Measurements from ENCODE around the gene PITPNM3.

PITPNM3 gene

DNA sequence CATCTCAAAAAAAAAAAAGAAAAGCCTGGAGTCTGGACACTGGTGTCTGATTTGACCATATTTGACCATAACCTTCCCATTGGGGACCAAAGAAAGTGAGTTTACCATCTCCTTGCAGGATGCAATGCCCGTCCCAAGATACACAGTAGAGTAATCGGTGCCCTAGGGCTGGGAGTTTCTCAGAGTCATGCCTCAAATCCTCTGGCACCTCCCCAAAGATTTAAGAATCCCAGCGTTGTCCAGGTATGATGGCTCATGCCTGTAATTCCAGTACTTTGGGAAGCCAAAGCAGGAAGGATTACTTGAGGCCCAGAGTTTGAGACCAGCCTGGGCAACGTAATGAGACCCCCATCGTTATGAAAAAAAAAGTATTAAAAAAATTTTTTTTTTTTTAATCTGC is 5.0 kb downstream of the PITPNM3 start:
- no peak for DNase-seq

DNA sequence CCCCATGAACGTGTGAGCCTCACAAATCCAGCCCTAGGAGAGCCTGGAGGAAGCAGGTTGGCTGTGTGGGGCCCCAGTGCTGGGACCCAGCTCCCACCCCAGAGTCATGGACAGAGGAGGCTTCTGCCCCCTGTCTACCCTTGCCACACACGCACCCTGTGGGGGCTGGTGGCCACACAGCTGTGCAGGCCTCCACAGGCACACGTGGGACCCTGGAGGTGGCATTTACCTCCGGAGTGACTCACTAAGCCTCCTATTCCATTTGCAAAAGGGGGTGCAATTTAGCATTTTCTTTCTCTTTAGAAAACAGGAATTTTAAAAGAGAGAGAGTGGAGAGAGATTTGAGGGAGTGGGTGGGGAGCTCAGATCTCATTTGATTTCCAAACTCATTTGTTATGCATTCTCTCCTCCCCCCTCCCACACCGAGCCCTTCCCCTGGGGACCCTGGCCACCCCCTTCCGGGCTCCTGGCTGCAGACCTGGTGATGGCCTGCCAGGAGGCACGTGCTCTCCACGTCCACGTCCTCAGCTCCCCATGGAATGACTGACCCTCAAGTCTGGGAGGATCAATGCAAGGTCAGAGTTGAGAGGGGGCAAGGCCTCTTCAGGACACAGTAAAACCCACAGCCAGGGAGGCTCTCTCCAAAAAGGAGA is 6.8 kb downstream of the PITPNM3 start:
- no peak for DNase-seq

GRCh38 chr17:6548578-6549330 is 7.6 kb downstream of the PITPNM3 start:
- no peak for DNase-seq

DNA sequence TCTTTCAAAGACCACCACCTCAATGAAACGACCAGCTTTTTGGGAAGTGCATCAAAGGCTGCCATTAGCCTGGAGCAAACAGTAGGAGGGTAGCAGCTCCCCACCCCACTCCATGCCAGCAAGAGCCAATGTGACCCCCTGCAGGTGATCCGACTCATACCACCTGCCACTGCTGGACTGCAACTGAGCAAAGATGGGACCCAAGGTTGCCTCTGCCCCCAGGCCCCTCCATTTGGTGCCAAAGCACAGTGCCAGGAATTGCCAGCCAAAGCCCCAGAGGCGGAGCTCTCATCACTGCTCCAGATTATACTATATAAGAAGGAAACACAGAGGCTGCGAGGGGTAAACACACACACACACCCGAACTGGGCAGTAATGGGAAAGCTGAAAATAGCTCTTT is 8.3 kb downstream of the PITPNM3 start:
- DNase-seq: no peak

DNA sequence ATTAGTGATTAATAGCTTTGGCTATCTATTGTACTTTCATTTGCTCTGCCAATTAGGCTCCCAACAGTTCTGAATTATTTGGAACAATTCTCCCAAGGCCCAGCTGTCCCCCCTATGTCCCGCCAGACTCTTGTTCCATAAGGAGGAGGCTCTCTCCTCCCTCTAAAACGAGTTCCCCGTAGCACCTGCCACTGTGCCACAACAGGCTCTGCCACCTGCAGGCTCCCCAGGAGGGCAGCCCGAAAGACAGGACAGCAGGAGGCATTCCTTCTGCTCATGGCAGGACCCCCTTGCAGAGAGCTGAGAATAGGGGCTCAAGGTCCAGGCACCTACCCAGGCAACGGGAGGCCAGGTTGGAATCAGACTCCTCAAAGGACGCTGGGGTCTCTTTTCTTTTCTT is 9.0 kb downstream of the PITPNM3 start:
- DNase-seq: no peak

DNA sequence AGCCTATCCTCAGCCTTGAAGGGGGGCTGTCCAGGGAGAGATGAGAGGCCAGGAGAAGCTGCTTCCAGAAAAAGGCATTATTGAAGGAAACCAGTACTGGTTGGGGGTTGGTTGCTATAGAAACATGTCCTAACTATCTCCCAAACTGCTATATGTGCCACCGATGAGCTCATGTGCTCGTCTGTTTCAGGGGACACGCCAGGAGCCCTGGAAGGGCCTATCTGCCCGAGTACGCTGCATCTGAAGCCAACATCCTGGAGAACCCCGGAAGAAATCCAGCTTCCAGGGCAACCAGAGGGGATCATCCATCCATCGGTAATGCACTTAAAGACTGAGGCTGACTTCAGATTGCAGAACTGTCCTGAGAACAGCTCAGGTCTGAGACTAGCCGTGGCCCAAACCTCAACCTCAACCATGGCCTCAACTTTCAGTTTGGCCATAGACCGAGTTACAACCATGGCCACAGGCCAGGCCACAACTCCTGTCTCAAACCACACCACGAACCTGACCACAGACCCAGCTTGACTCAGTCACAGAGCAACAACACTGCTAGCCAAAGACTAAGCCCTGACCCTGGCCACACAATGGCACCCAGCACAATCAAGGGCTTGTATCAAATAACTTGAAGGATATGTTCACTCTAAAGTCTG is 10.2 kb downstream of the PITPNM3 start:
- no peak for DNase-seq

DNA sequence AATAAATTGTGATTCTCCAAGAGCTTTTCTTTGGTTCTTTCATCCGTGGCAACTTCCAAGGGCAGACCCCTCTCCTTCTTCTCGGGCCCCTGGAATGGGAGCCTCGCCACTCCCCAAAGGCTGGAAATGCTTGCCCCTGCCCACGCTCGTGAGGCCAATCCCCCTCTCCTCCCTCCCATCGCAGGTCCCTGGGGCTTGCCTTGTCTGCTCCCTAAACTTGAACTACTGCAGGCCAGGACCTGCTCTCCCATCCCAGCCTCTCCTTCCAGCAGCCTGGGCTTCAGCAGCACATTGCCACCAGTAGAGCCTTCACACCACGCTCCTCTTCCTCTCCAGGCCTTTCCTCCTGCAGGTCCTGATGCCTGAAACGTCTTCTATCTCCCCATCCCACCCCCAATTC is 11.1 kb downstream of the PITPNM3 start:
- no peak for DNase-seq

DNA sequence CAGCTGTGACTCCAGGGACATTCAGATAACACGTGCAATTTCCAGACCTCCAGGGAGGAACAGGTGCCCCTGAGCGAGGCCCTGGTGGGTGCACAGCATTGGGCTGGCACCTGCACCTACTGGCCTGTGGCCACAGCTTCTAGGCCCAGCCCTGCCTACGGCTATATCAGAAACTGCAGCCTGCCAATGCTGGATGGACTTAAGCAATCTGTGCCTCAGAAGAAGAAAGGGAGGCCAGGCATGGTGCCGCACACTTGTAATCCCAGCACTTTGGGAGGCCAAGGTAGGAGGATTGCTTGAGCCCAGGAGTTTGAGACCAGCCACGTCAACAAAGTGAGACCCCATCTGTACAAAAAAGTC is 12.4 kb downstream of the PITPNM3 start:
- DNase-seq: no peak

DNA sequence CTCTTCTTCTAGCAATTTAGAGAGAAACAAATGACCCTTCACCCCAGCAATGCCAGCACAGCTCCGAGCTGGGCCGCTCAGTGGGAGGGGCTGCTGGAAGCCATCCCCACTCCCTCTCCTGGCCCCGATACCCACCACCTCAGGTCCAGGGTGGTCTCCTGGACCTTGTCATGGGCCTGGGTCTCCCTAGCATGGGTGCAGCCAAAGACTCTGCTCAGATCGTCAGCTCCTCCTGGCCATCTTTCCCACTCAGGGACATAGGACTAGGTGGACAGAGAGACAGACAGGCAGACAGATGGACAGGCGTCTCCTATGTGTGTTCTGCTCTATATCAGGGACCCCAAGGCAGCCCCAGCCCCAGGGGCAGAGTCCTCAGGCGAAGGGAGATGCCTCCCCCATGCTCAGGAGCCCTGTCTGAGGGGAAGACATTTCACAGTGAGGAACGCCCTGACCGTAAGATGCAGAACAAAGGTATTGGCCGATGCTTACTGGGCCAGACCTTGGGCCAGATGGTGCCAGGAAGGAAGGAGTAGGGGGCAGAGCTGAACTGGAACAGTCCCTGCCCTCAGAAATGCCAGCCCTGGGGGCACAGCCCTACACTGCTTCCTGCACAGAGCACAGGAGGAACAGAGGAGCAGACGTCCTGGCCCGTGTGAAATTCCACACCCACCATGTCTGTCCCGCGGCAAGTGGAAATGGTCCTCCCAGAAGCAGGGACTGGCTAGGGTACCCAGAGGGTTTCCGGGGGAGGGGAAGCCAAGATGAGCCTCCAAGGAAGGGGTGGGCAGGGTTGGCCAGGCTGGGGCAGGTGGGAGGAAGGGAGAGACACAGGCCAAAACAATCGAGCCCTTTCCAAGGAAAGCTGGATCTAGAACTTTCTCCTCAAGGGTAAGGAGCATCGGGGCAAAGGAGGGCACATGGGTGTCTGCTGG is 13.0 kb downstream of the PITPNM3 start:
- DNase-seq: no peak

DNA sequence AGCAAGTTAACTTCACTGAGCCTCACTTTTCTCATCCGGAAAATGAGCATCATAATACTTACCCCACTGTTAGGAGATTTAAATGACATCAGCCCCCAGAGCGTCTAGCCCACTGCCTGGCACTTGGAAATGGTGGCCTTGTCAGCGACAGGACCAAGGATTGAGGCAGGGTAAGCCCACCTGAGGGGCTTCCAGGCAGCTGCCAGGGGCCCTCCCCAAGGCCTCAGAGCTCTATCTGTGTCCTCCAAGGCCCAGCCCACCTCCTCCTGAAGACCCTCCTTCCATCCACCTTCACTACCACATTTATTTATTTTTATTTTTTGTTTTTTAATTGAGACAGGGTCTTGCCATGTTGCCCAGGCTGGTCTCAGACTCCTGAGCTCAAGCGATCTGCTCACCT is 13.8 kb downstream of the PITPNM3 start:
- no peak for DNase-seq

DNA sequence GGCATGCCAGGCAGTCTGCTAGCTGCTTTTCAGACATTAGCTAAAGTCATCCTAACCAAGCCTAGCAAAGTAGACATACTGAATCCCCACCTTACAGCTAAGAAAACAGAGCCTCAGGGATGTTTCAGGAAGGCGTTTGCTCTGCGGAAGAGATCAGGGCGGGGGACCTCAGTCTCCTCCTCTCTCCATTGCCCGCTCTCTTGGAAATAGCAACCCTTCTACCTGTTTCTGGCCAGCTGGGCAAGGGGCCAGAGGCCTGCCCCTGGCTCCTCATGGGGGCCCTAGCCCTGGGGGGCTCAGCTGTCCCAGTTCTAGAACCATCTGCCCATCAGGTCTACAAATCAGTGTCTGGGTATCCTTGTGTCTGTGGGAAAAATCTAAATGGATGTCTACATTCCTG is 14.5 kb downstream of the PITPNM3 start:
- DNase-seq: no peak

- DNase-seq: no peak
Measured at GRCh38 chr17:6539871-6540270, 16.5 kb downstream of the PITPNM3 start.

DNA sequence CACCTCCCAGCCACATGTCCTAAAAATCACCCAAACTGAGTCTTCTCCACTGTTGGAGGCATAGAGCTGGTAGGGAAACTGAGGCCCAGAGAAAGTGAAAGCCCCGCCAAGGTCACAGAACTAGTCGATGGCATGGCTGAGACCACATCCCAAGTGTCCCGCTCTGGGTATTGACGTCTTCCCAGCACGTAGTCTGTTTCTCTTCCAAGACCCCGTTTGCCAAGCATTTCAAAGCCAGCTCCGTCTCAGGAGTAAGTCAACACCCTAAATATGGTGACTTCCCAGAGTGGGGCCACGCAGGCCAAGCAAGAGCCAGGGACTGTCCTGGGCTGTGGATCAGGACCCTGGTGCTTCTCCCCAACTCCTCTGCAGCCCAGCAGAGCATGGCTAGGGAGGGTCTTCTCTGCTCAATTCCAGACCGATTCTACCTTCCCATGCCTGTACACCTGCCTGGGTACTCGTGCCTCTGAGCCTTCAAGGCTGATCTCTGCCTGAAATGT is 19.7 kb downstream of the PITPNM3 start:
- no peak for DNase-seq

GRCh38 chr17:6536053-6536452 is 20.3 kb downstream of the PITPNM3 start:
- no peak for DNase-seq

DNA sequence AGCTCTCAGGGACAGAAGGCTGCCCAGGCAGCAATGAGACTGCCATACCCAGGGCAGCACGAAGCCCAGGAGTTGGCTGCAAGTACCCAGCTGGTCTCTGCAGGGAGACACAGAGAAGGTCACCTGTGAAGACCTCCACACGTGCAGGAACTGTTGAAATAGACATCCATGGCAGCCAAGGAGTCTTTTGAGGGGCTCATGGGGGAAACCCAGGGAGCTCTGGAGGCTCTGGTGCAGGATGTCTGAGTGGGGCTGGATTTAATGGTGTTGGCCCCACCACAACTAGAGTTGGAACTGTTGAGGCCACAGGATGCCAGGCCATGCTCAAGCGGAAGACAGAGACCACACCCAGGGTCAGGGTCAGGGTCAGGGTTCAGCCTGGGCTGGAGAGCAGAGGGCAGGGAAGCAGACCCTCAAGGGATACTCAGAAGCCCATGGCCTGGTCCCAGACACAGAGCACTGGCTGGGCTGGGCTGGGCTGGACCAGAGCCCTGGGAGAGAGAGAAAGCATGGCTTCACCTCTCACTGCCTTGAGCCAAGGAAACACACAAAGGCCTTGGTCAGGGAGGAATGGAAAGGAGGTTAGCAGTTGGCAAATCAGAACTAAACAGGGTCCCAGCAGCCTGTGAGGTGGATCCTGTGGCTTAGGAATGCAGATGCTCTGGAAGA is 21.4 kb downstream of the PITPNM3 start:
- DNase-seq: no peak

- no peak for DNase-seq
Measured at GRCh38 chr17:6532441-6532885, 23.9 kb downstream of the PITPNM3 start.

GRCh38 chr17:6531575-6531974 is 24.8 kb downstream of the PITPNM3 start:
- DNase-seq: no peak

GRCh38 chr17:6530324-6530920 is 25.9 kb downstream of the PITPNM3 start:
- DNase-seq: no peak

GRCh38 chr17:6528557-6528956 is 27.8 kb downstream of the PITPNM3 start:
- DNase-seq: no peak

DNA sequence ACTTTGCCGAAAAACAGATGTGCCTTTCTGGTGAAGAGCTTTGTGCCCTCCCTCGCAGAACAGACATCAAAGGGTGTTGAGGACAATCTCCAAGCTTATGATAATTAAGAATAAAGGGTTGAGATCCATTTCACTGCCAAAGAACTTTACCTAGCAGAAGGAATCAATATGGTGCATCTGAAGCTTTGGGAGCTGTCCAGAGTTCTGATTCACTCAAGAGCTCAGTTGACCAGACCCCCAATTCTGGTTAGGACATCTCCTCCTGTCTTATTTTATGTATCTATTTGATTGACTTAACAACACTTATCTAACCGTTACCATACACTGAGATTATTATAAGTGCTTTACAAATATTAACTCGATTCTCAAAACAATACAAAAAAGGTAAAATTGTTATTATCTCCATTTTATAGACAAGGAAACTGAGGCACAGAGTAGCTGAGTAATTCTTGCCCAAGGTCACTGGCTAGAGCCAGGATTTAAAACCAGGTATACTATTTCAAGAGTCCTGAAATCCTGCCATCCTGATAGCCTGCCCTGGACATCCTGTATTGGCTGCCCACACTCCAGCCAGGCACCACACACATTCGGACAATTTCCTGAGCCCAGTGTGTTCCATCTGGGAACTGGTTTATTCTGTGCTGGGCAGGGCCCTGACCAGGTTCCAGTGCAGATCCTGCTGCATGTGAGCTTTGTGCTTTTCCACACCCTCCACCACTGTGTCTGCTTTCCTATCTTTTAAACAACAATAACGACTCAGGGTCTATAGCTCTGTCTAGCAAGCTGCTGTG is 29.8 kb downstream of the PITPNM3 start:
- DNase-seq: no peak

- no peak for DNase-seq
Measured at GRCh38 chr17:6525731-6526130, 30.6 kb downstream of the PITPNM3 start.
